ENCODE results near the gene LCTL.

GRCh38 chr15:66587749-66588148 lies 22.0 kb upstream of the LCTL start:
- TF ChIP-seq CTCF (IDR thresholded peaks at IDR 0.05) (no peak), ZFX (IDR thresholded peaks at IDR 0.05; ENCODE audit: borderline replicate concordance) (no peak)

Data from 22Rv1 (cell line).